ENCODE results near the gene CASZ1.

Gene CASZ1

GRCh38 chr1:10692401-10693021, 103.9 kb downstream of the CASZ1 start:
- H3K4me3 ChIP-seq (ENCODE audit: low read depth, low read length): no peak overlapping the region

DNA sequence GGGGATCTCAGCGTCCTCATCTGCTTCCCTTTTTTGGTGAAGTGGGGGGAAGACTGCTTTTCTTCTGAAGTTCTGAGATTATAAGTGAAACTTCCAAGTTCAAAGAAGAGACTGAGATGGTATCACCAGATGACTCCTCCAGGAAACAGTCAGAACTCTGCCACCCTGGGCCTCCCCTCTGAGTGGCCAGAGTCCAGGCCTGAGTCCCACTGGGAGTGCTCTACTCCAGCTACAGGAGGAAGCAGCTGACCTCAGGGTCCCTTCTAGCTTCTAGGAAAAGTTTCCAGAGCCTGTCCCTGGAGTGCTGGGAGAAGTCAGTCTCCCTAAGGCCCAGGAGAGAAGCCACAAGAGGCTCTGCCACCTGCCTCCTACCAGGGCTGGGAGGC, 104.7 kb downstream of the CASZ1 start:
- H3K4me3 ChIP-seq (ENCODE audit: low read depth, low read length): no peak overlapping the region

DNA sequence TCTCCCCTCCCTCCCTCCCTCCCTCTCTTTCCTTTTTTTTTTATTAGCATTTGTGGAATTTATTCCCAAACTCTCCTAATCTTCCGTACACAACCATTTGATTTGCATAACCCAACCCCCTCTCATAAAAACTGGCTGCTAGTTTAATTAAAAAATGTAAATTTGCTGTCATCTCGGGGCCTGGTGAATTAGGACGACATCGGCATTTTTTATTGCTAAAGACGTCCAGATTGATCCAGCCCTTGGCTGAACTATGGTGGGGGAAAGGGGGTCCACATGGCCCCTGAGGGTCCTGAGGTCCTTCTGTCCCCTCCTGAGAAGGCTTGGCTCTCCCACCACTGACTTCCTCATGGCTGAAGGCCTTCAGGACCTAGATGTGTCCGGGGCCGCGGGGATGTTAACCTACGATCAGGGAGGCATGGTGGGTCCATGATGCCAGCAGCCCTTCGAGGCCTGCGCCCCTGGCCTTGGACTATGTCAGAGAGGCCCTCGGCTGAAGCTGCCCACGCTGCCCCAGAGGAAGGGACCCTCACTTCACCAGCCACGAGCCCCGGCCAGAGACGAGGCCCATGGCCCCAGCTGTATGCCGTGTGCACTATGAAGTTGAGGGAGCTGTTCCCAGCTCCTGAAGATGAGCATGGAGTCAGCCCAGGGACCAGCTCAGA, 105.2 kb downstream of the CASZ1 start:
- no peak overlapping the region for H3K4me3 ChIP-seq (ENCODE audit: low read depth, low read length)

DNA sequence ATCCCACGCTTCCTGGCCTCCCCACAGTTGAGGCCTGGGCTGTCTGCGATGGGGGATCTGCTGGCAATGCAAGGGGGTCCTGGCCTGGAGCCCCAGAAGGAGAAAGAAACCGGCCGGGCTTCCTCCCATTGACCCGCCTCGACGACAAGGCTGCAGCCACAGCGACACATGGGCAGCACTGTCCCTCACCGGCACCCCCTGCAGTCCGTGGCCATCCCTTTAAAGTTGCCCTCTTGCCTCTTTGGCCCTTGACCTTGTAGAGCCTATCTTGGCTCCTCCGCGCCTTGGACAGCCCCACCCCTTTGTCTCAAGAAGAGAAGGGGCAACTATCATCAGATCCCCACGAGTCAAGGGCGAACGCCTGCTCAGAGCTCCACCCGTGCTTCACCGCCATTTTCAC, 106.0 kb downstream of the CASZ1 start:
- H3K4me3 ChIP-seq (ENCODE audit: low read depth, low read length): no peak overlapping the region

DNA sequence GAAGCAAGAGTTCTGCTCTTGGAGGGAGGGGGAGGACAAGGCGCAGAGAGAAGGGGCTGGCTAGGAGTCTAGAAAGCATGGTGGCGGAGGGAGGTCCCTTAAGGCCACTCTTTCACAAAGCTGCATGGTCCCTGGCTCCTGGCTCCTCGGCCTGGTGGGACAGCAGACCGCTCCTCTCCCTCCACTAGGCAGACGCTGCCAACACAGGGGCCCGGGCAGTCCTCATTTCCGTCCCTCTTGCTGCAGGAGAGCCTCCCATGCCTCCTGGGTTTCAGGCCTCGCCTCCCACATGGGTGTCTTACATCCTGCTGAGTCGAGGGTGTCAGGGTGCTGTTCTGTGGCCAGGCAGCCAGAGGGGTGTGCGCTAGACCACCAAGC, 108.0 kb downstream of the CASZ1 start:
- no peak overlapping the region for H3K4me3 ChIP-seq (ENCODE audit: low read depth, low read length)

DNA sequence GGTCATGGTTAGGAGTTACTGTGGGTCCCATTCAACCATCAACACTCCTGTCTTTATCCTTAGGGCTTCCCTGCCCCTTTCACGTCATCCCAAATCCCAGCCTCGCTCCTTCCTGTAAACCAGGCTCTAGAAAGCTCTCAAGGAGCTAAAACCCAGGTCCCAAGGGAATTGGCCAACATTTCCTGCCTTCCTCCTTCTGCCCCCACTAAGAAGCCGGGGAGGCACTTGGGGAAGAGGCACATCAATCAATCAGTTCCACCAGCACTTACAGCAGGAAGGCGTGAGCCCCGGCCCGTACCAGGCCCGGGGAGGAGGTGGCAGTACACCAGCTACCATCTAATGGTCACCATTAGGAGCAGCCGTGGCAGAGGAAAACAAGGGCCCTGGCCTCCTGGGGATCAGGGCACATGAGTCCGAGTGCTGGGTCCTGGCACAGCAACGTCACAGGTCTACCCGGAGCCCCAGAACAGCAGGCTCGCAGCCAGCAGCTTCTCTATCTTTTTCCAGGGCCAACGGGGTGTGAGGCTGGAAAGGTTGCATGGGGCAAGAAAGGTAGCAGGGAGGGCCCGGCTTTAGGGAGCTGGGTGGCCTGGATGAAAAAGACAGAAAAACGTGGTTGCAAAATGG, 108.6 kb downstream of the CASZ1 start:
- no peak overlapping the region for H3K4me3 ChIP-seq (ENCODE audit: low read depth, low read length)

DNA sequence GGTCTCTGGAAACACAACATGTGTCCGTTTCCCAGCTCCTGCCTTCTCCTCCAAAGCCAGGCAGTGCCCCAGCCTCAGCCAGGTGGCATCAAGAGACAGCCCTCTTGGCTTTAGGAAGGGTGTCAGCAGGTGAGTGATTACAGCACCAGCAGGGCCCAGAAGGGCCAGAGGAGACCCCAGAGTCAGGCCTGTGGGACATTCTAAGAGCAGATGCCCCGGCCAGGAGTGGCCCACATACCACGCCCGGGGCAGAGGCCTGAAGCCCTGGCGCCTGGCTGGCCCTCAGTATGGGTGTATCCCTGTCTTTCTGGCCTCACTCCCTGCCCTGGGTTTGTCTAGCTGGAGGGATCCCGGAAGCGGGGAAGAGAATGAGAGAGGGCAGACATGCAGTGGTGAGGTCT, 109.2 kb downstream of the CASZ1 start:
- H3K4me3 ChIP-seq (ENCODE audit: low read depth, low read length): no peak overlapping the region

- no peak overlapping the region for H3K4me3 ChIP-seq (ENCODE audit: low read depth, low read length)
These were observed 109.9 kb downstream of the CASZ1 start for GRCh38 chr1:10686404-10687040.

- no peak overlapping the region for H3K4me3 ChIP-seq (ENCODE audit: low read depth, low read length)
These were observed 110.5 kb downstream of the CASZ1 start for GRCh38 chr1:10685808-10686403.

- no peak overlapping the region for H3K4me3 ChIP-seq (ENCODE audit: low read depth, low read length)
These were observed 111.1 kb downstream of the CASZ1 start for GRCh38 chr1:10685196-10685807.

GRCh38 chr1:10684221-10684620, 112.2 kb downstream of the CASZ1 start:
- no peak overlapping the region for H3K4me3 ChIP-seq (ENCODE audit: low read depth, low read length)

DNA sequence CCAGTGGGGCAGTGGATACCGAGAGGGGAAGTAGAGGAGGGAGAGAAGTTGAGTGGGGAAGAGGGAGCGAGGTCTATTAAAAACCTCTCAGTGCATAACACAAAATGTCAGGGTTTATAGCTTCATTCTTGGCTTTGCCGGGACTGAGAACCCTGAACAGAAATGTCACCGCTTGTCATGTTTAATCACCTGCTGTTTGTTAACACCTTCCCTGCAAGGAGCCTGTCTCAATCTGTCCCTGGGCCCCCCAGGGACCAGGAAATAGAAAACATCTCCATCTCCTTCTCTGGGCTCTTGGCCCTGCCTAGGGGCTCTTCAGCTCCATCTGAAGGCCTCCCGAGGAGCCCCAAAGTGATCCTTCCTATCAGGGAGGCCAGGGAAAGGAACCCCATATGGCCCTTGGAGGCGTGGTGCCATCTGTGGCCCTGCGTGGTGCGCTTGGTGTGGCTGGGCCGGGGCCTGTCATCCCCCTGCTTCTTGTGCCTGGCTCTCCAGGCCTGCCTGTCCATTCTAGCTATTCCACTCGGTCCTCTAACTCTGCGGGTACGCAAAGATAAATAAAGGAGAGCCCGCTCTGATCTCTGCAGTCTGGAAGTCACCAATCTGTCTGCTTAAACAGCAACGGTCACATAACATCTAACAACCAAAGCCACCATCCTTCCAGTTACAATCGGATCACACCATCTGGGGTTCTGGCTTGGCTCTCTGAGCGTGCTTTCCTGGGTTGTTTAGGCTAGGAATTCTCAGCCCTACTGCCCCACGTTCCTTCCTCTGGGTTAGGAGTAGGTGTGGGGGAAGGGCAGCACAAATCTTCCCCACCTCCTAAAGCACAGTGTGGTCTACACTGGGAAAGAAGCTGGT, 113.8 kb downstream of the CASZ1 start:
- H3K4me3 ChIP-seq (ENCODE audit: low read depth, low read length): no peak overlapping the region

DNA sequence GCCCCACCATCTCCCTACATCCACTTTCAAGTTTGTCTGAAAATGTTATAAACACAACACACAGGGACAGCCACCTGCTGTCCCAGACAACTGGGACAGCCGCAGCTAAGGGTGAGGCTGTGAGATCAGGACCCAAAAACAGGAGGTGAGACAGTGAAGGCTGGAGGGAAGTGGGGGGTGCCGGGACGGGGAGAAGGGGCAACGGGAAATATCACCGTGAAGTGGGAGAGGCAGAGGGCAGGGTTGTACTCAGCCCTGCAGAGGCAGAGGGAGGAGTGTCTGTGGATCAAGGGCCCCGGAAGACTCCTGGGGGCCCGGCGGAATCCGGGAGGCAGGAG, 114.4 kb downstream of the CASZ1 start:
- H3K4me3 ChIP-seq (ENCODE audit: low read depth, low read length): no peak overlapping the region

GRCh38 chr1:10681296-10682107, 114.9 kb downstream of the CASZ1 start:
- H3K4me3 ChIP-seq (ENCODE audit: low read depth, low read length): no peak overlapping the region

GRCh38 chr1:10680487-10680886, 116.0 kb downstream of the CASZ1 start:
- H3K4me3 ChIP-seq (ENCODE audit: low read depth, low read length): no peak overlapping the region

GRCh38 chr1:10679496-10680220, 116.8 kb downstream of the CASZ1 start:
- H3K4me3 ChIP-seq (ENCODE audit: low read depth, low read length): no peak overlapping the region

DNA sequence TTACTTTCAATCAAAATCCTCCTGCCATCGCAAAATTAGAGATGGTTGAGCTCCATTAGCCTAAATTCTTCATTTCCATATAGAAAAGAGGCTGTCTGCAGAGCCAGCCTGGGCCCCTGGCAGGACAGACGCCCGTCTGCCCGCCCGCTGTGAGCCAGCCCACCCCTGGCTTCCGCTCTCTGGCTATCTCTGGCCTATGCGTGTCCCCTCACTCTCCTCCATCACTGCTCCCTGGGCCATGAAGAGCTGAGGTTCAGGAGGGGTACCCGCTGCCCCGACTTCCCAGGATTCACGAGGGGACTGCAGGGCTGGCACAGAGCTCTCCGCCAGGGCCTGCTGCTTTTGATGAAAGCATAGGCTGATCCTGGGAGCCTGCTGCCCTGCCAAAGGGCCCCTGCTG, 117.6 kb downstream of the CASZ1 start:
- no peak overlapping the region for H3K4me3 ChIP-seq (ENCODE audit: low read depth, low read length)

GRCh38 chr1:10678402-10678801, 118.0 kb downstream of the CASZ1 start:
- H3K4me3 ChIP-seq (ENCODE audit: low read depth, low read length): no peak overlapping the region

Data from iPS-11a (cell line).